ENCODE measurements around the gene CCDC74B.
"Not testable (repeated sequence)": the region's sequence is repeated elsewhere in the genome, so short reads cannot be mapped to it uniquely, and the experiment has no call there.

DNA sequence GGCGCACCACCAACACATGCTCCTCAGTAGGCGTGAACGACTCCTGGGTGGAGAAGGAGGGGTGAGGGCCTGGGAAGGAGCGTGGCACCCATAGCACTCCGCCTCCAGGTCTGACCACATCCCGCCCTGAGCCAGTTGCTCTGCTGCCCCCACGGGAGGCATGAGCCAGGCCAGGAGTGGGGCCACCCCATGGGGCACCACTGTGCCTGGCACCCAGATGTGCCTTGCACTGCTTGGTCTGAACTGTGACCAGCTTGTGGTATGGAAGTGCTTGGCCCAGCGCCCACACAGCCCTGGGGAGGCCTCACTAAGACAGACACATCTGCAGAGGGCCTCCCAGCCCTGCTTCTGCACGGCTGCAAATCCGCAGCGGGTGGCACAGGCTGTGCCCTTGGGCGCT, 12.4 kb upstream of the CCDC74B start:
- TF ChIP-seq POLR2A (IDR thresholded peaks at IDR 0.05) = not testable (repeated sequence)
- TF ChIP-seq, protein P1, sequence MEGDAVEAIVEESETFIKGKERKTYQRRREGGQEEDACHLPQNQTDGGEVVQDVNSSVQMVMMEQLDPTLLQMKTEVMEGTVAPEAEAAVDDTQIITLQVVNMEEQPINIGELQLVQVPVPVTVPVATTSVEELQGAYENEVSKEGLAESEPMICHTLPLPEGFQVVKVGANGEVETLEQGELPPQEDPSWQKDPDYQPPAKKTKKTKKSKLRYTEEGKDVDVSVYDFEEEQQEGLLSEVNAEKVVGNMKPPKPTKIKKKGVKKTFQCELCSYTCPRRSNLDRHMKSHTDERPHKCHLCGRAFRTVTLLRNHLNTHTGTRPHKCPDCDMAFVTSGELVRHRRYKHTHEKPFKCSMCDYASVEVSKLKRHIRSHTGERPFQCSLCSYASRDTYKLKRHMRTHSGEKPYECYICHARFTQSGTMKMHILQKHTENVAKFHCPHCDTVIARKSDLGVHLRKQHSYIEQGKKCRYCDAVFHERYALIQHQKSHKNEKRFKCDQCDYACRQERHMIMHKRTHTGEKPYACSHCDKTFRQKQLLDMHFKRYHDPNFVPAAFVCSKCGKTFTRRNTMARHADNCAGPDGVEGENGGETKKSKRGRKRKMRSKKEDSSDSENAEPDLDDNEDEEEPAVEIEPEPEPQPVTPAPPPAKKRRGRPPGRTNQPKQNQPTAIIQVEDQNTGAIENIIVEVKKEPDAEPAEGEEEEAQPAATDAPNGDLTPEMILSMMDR (IDR thresholded peaks at IDR 0.05) = not testable (repeated sequence)
